ENCODE measurements around the gene KLHL29.

KLHL29 gene

GRCh38 chr2:23649819-23650218, 264.8 kb downstream of the KLHL29 start:
- Histone ChIP-seq H3K4me2 (ENCODE audit: insufficient read depth, low read length, poor library complexity, severe bottlenecking) (no peak overlapping the region), H3K4me3 (ENCODE audit: low read length in 2 of 2) (no peak overlapping the region), H2AFZ (ENCODE audit: low read length) (no peak overlapping the region), H4K91ac (ENCODE audit: low read depth, low read length, poor library complexity) (no peak overlapping the region), H3K36me3 (replicated peaks in 1 of 2; ENCODE audit: control insufficient read depth in 2 of 2, insufficient read depth in 2 of 2, low read length in 2 of 2) (peaks cover 0 to 3% of the 10 kb centered on the region in 2 donors), H2BK12ac (ENCODE audit: low read length) (peak overlapping the region; percentile 41), H3K18ac (ENCODE audit: low read length) (peak overlapping the region; percentile 84), H3K79me1 (ENCODE audit: low read depth, low read length) (no peaks in the 10 kb centered on the region), H2BK5ac (ENCODE audit: low read length) (no peak overlapping the region), H3K23ac (ENCODE audit: low read depth, low read length, poor library complexity) (peak overlapping the region; percentile 20), H3K9ac (ENCODE audit: low read depth, low read length, poor library complexity) (no peak overlapping the region), H3K4ac (ENCODE audit: low read length) (no peak overlapping the region), H2AK5ac (ENCODE audit: low read depth, low read length) (peak overlapping the region; percentile 37), H4K8ac (ENCODE audit: low read depth, low read length) (no peak overlapping the region), H3K9me3 (replicated peaks in 1 of 2; ENCODE audit: control insufficient read depth in 2 of 2, insufficient read depth in 1 of 2, low read depth in 1 of 2, low read length in 2 of 2) (peaks cover 3 to 7% of the 10 kb centered on the region in 2 donors), H2BK15ac (ENCODE audit: low read length) (peak overlapping the region; percentile 65), H3K14ac (ENCODE audit: low read length) (peak overlapping the region; percentile 85), H3K27me3 (ENCODE audit: control insufficient read depth in 3 of 3, insufficient read depth in 3 of 3, low read depth in 1 of 3, low read length in 3 of 3) (no peaks in the 10 kb centered on the region), H3K27ac (replicated peaks; ENCODE audit: low read length) (no peak overlapping the region), H2BK120ac (ENCODE audit: low read depth, low read length) (no peak overlapping the region), H3K4me1 (ENCODE audit: control insufficient read depth in 2 of 2, insufficient read depth in 1 of 2, low read depth in 1 of 2, low read length in 2 of 2) (peaks cover 0 to 22% of the 10 kb centered on the region in 2 donors)
- WGBS, 2 donors (ENCODE audit: extremely low coverage in 2 of 2, insufficient read length in 2 of 2, insufficient replicate concordance in 1 of 2): no CpG with 5 or more reads among the region's 7 CpGs
- DNase-seq (ENCODE audit: low spot score): no peak

- Histone ChIP-seq H2BK12ac (ENCODE audit: low read length) (no peak overlapping the region), H3K4me2 (ENCODE audit: insufficient read depth, low read length, poor library complexity, severe bottlenecking) (no peak overlapping the region), H4K8ac (ENCODE audit: low read depth, low read length) (no peak overlapping the region), H3K4ac (ENCODE audit: low read length) (no peak overlapping the region), H3K79me1 (ENCODE audit: low read depth, low read length) (no peaks in the 10 kb centered on the region), H3K18ac (ENCODE audit: low read length) (no peak overlapping the region), H2AFZ (ENCODE audit: low read length) (no peak overlapping the region), H4K91ac (ENCODE audit: low read depth, low read length, poor library complexity) (no peak overlapping the region), H3K9me3 (replicated peaks in 1 of 2; ENCODE audit: control insufficient read depth in 2 of 2, insufficient read depth in 1 of 2, low read depth in 1 of 2, low read length in 2 of 2) (peaks cover 3% of the 10 kb centered on the region in 2 donors), H2BK15ac (ENCODE audit: low read length) (no peak overlapping the region), H2BK5ac (ENCODE audit: low read length) (no peak overlapping the region), H3K4me1 (ENCODE audit: control insufficient read depth in 2 of 2, insufficient read depth in 1 of 2, low read depth in 1 of 2, low read length in 2 of 2) (peaks cover 0 to 19% of the 10 kb centered on the region in 2 donors), H2BK120ac (ENCODE audit: low read depth, low read length) (no peak overlapping the region), H3K27me3 (ENCODE audit: control insufficient read depth in 3 of 3, insufficient read depth in 3 of 3, low read depth in 1 of 3, low read length in 3 of 3) (no peaks in the 10 kb centered on the region), H3K36me3 (replicated peaks in 1 of 2; ENCODE audit: control insufficient read depth in 2 of 2, insufficient read depth in 2 of 2, low read length in 2 of 2) (peaks cover 0 to 3% of the 10 kb centered on the region in 2 donors), H3K23ac (ENCODE audit: low read depth, low read length, poor library complexity) (no peak overlapping the region), H3K14ac (ENCODE audit: low read length) (no peak overlapping the region), H3K9ac (ENCODE audit: low read depth, low read length, poor library complexity) (no peak overlapping the region), H3K4me3 (ENCODE audit: low read length in 2 of 2) (no peak overlapping the region), H2AK5ac (ENCODE audit: low read depth, low read length) (no peak overlapping the region), H3K27ac (replicated peaks; ENCODE audit: low read length) (no peak overlapping the region)
- DNase-seq (ENCODE audit: low spot score): no peak
- no CpG with 5 or more reads among the region's 10 CpGs for WGBS, 2 donors (ENCODE audit: extremely low coverage in 2 of 2, insufficient read length in 2 of 2, insufficient replicate concordance in 1 of 2)
Measured at GRCh38 chr2:23651187-23652080, 266.5 kb downstream of the KLHL29 start.

DNA sequence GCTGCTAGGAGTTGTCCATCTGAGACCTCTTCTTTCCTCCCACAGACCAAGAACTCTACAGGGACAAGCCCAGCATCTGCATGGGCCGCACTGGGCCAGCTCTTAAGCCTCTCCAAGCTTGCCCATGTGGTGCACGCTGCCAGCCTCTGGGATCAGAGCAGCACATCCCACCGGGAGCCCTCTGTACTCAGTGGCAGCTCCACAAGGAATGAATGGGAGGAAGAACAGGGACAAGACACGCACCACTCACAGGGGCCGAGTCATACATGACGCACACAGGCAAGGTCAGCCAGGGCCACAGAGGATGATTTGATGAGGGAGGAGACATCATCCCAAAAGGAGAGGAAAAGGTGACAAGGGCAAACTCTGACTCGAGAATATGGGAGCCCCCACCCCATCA, 268.3 kb downstream of the KLHL29 start:
- H3K4me1 ChIP-seq (ENCODE audit: control insufficient read depth in 2 of 2, insufficient read depth in 1 of 2, low read depth in 1 of 2, low read length in 2 of 2): peaks cover 0 to 24% of the 10 kb centered on the region in 2 donors
- H3K23ac ChIP-seq (ENCODE audit: low read depth, low read length, poor library complexity): peak overlapping the region; percentile 46
- no peaks in the 10 kb centered on the region for H3K27me3 ChIP-seq (ENCODE audit: control insufficient read depth in 3 of 3, insufficient read depth in 3 of 3, low read depth in 1 of 3, low read length in 3 of 3)
- H3K9me3 ChIP-seq (replicated peaks in 1 of 2; ENCODE audit: control insufficient read depth in 2 of 2, insufficient read depth in 1 of 2, low read depth in 1 of 2, low read length in 2 of 2): peaks cover 3% of the 10 kb centered on the region in 2 donors
- no CpG with 5 or more reads among the region's 7 CpGs for WGBS, 2 donors (ENCODE audit: extremely low coverage in 2 of 2, insufficient read length in 2 of 2, insufficient replicate concordance in 1 of 2)
- H3K27ac ChIP-seq (replicated peaks; ENCODE audit: low read length): no peak overlapping the region
- H3K4me3 ChIP-seq (ENCODE audit: low read length in 2 of 2): no peak overlapping the region
- no peak overlapping the region for H4K8ac ChIP-seq (ENCODE audit: low read depth, low read length)
- H2BK12ac ChIP-seq (ENCODE audit: low read length): no peak overlapping the region
- H3K4me2 ChIP-seq (ENCODE audit: insufficient read depth, low read length, poor library complexity, severe bottlenecking): no peak overlapping the region
- no peak overlapping the region for H4K91ac ChIP-seq (ENCODE audit: low read depth, low read length, poor library complexity)
- H3K9ac ChIP-seq (ENCODE audit: low read depth, low read length, poor library complexity): no peak overlapping the region
- H2BK5ac ChIP-seq (ENCODE audit: low read length): no peak overlapping the region
- no peak overlapping the region for H2BK15ac ChIP-seq (ENCODE audit: low read length)
- H3K4ac ChIP-seq (ENCODE audit: low read length): no peak overlapping the region
- peaks cover 0 to 3% of the 10 kb centered on the region in 2 donors for H3K36me3 ChIP-seq (replicated peaks in 1 of 2; ENCODE audit: control insufficient read depth in 2 of 2, insufficient read depth in 2 of 2, low read length in 2 of 2)
- no peaks in the 10 kb centered on the region for H3K79me1 ChIP-seq (ENCODE audit: low read depth, low read length)
- no peak overlapping the region for H2BK120ac ChIP-seq (ENCODE audit: low read depth, low read length)
- H2AFZ ChIP-seq (ENCODE audit: low read length): no peak overlapping the region
- no peak overlapping the region for H3K14ac ChIP-seq (ENCODE audit: low read length)
- no peak for DNase-seq (ENCODE audit: low spot score)
- no peak overlapping the region for H2AK5ac ChIP-seq (ENCODE audit: low read depth, low read length)
- peak overlapping the region; percentile 68 for H3K18ac ChIP-seq (ENCODE audit: low read length)

DNA sequence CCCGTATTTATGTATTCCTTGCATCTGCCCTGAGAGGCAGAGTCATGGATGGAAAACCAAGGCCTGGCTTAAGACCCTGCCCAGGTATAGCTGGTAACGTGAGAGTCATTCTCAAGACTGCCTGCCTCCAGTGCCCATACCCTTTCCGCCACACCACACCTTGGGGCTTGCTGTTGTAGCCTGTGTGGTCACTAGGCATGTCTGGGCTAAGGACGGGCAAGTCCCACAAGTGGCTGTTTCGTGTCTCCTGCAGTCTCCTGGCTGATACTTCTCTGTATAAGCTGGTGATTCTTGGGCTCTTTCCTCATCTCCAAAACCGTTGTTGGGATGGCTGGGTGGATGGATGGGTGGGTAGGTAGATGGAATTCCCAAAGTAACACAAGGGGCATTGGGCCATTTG, 269.8 kb downstream of the KLHL29 start:
- Histone ChIP-seq H4K91ac (ENCODE audit: low read depth, low read length, poor library complexity) (no peak overlapping the region), H3K4me1 (ENCODE audit: control insufficient read depth in 2 of 2, insufficient read depth in 1 of 2, low read depth in 1 of 2, low read length in 2 of 2) (peaks cover 0 to 12% of the 10 kb centered on the region in 2 donors), H3K9ac (ENCODE audit: low read depth, low read length, poor library complexity) (no peak overlapping the region), H2BK120ac (ENCODE audit: low read depth, low read length) (no peak overlapping the region), H2AK5ac (ENCODE audit: low read depth, low read length) (no peak overlapping the region), H3K36me3 (replicated peaks in 1 of 2; ENCODE audit: control insufficient read depth in 2 of 2, insufficient read depth in 2 of 2, low read length in 2 of 2) (peaks cover 0 to 3% of the 10 kb centered on the region in 2 donors), H2AFZ (ENCODE audit: low read length) (no peak overlapping the region), H3K27ac (replicated peaks; ENCODE audit: low read length) (no peak overlapping the region), H3K4me2 (ENCODE audit: insufficient read depth, low read length, poor library complexity, severe bottlenecking) (no peak overlapping the region), H2BK12ac (ENCODE audit: low read length) (no peak overlapping the region), H3K27me3 (ENCODE audit: control insufficient read depth in 3 of 3, insufficient read depth in 3 of 3, low read depth in 1 of 3, low read length in 3 of 3) (no peaks in the 10 kb centered on the region), H3K79me1 (ENCODE audit: low read depth, low read length) (no peaks in the 10 kb centered on the region), H3K4ac (ENCODE audit: low read length) (no peak overlapping the region), H3K18ac (ENCODE audit: low read length) (no peak overlapping the region), H3K9me3 (replicated peaks in 1 of 2; ENCODE audit: control insufficient read depth in 2 of 2, insufficient read depth in 1 of 2, low read depth in 1 of 2, low read length in 2 of 2) (peaks cover 3% of the 10 kb centered on the region in 2 donors), H3K14ac (ENCODE audit: low read length) (no peak overlapping the region), H2BK15ac (ENCODE audit: low read length) (no peak overlapping the region), H4K8ac (ENCODE audit: low read depth, low read length) (no peak overlapping the region), H3K4me3 (ENCODE audit: low read length in 2 of 2) (no peak overlapping the region), H3K23ac (ENCODE audit: low read depth, low read length, poor library complexity) (no peak overlapping the region), H2BK5ac (ENCODE audit: low read length) (no peak overlapping the region)
- no CpG with 5 or more reads among the region's 6 CpGs for WGBS, 2 donors (ENCODE audit: extremely low coverage in 2 of 2, insufficient read length in 2 of 2, insufficient replicate concordance in 1 of 2)
- no peak for DNase-seq (ENCODE audit: low spot score)
